ENCODE results near the gene F8. TPM values are rescaled to one million over a fixed set of nuclear protein-coding genes. Genes with fewer than 3 reads are reported as not detected.

F8 gene
- total and polyA plus RNA-seq, 2 of the 4 experiments (the other 2 are of a cell fraction): 1.4 to 1.5 TPM

DNA sequence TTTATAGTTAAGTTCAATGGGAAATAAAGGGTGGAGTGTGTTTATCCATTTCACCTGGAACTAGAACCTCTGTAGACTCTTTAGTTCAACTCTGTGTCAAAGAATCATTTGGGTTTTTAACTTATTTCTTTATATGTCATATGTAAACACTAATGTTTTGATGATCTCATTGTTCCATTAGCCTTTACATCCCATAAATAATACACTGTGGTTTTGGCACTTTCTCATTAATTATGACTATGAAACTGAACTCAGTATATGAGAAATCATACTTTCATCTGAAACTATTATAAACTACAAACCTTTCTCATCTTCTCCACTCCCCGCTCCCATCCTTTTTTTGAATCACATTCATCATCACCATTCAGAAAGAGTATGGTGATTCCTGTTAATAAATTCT, 31.0 kb downstream of the F8 start:
- POLR2A ChIA-PET (ENCODE audit: unreplicated experiment): no interaction called here
- ATAC-seq (ENCODE audit: low read depth): no peak
- H3K18ac ChIP-seq (ENCODE audit: low read depth, low read length): no peak overlapping the region
- H3K4ac ChIP-seq (ENCODE audit: low read depth, low read length): no peak overlapping the region
- H4K8ac ChIP-seq (ENCODE audit: low read depth in 2 of 2, low read length in 2 of 2): no peak overlapping the region
- TF ChIP-seq FOS (IDR thresholded peaks at IDR 0.05; ENCODE audit: low read depth, low read length): no peak
- no peak for TF ChIP-seq CHD1 (IDR thresholded peaks at IDR 0.05; ENCODE audit: low read depth, low read length)
- TF ChIP-seq BHLHE40 (IDR thresholded peaks at IDR 0.05; ENCODE audit: low read depth, low read length): no peak
- TF ChIP-seq SMC3 (IDR thresholded peaks at IDR 0.05; ENCODE audit: low read depth, low read length): no peak
- TF ChIP-seq MAFK (IDR thresholded peaks at IDR 0.05; ENCODE audit: low read depth, low read length): no peak
- no peak for TF ChIP-seq NFE2L2 (IDR thresholded peaks at IDR 0.05; ENCODE audit: low read depth, low read length)
- TF ChIP-seq, protein P1, sequence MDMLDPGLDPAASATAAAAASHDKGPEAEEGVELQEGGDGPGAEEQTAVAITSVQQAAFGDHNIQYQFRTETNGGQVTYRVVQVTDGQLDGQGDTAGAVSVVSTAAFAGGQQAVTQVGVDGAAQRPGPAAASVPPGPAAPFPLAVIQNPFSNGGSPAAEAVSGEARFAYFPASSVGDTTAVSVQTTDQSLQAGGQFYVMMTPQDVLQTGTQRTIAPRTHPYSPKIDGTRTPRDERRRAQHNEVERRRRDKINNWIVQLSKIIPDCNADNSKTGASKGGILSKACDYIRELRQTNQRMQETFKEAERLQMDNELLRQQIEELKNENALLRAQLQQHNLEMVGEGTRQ (IDR thresholded peaks at IDR 0.05; ENCODE audit: low read depth, low read length): no peak
- no peak for TF ChIP-seq RCOR1 (IDR thresholded peaks at IDR 0.05; ENCODE audit: insufficient replicate concordance, low read length)
- TF ChIP-seq MAZ (IDR thresholded peaks at IDR 0.05; ENCODE audit: borderline replicate concordance, low read depth, low read length): no peak
- TF ChIP-seq, protein P2, sequence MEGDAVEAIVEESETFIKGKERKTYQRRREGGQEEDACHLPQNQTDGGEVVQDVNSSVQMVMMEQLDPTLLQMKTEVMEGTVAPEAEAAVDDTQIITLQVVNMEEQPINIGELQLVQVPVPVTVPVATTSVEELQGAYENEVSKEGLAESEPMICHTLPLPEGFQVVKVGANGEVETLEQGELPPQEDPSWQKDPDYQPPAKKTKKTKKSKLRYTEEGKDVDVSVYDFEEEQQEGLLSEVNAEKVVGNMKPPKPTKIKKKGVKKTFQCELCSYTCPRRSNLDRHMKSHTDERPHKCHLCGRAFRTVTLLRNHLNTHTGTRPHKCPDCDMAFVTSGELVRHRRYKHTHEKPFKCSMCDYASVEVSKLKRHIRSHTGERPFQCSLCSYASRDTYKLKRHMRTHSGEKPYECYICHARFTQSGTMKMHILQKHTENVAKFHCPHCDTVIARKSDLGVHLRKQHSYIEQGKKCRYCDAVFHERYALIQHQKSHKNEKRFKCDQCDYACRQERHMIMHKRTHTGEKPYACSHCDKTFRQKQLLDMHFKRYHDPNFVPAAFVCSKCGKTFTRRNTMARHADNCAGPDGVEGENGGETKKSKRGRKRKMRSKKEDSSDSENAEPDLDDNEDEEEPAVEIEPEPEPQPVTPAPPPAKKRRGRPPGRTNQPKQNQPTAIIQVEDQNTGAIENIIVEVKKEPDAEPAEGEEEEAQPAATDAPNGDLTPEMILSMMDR (conservative IDR thresholded peaks at IDR 0.05; ENCODE audit: low read depth, low read length): no peak
- TF ChIP-seq MXI1 (IDR thresholded peaks at IDR 0.05; ENCODE audit: borderline replicate concordance, low read depth, low read length): no peak
- TF ChIP-seq POLR2A (IDR thresholded peaks at IDR 0.05; ENCODE audit: low read depth, low read length): no peak
- TF ChIP-seq RFX5 (IDR thresholded peaks at IDR 0.05; ENCODE audit: low read depth, low read length): no peak
- TF ChIP-seq RAD21 (IDR thresholded peaks at IDR 0.05; ENCODE audit: low read length): no peak
- no peak overlapping the region for H2BK5ac ChIP-seq (ENCODE audit: low read depth, low read length, poor library complexity, severe bottlenecking)
- CTCF ChIA-PET: no interaction called here
- no peak overlapping the region for H3K27ac ChIP-seq (ENCODE audit: insufficient read depth, low read length)
- no peak for DNase-seq
- peaks cover 2% of the 10 kb centered on the region; the same call in 1 of the 2 replicates for H3K9me3 ChIP-seq (ENCODE audit: control insufficient read depth, insufficient read depth, low read length)
- H2BK120ac ChIP-seq (ENCODE audit: low read depth, low read length): no peak overlapping the region
- no peaks in the 10 kb centered on the region for H3K79me1 ChIP-seq (ENCODE audit: low read depth in 1 of 2, low read length in 2 of 2)
- no peak overlapping the region for H2BK20ac ChIP-seq (ENCODE audit: low read depth, low read length)
- H3K23ac ChIP-seq (ENCODE audit: low read depth, low read length): no peak overlapping the region
- H2AK5ac ChIP-seq (ENCODE audit: low read depth, low read length): no peak overlapping the region
- no peak overlapping the region for H3K56ac ChIP-seq (ENCODE audit: extremely low read depth, insufficient read depth, low read length)
- intact Hi-C loops (cut with micrococcal nuclease) (no loop called here), dilution Hi-C loops (cut with HindIII; ENCODE audit: low sequenced_read_pairs, unreplicated experiment) (no loop called here), in situ Hi-C loops (cut with MboI; ENCODE audit: low sequenced_read_pairs) (no loop called here)
- 100% methylated on average over 1 of the region's 1 CpG; no CpG with 5 or more reads in 1 of the 2 experiments for WGBS, 2 experiments (ENCODE audit: extremely low coverage in 2 of 2, insufficient read length in 1 of 2)
- no peak overlapping the region for H2AK9ac ChIP-seq (replicated peaks; ENCODE audit: low read depth, low read length, poor library complexity)
- H2BK15ac ChIP-seq (ENCODE audit: low read depth, low read length): no peak overlapping the region
- BruUV-seq (replicated peaks): no TSS peak
- no peak overlapping the region for H3K4me2 ChIP-seq (ENCODE audit: low read depth, low read length)
- H3K36me3 ChIP-seq (ENCODE audit: control insufficient read depth, insufficient read depth, low read length): no peaks in the 10 kb centered on the region
- H3K27me3 ChIP-seq (ENCODE audit: control insufficient read depth, insufficient read depth, low read length): no peaks in the 10 kb centered on the region
- no peak overlapping the region for H4K91ac ChIP-seq (ENCODE audit: insufficient read depth, low read depth, low read length)
- H4K20me1 ChIP-seq (ENCODE audit: insufficient read depth, low read length): no peaks in the 10 kb centered on the region
- no peak overlapping the region for H2AFZ ChIP-seq (replicated peaks; ENCODE audit: low read length, poor library complexity)
- H3K4me3 ChIP-seq (ENCODE audit: insufficient read depth, low read depth, low read length): no peak overlapping the region
- H3K9ac ChIP-seq (ENCODE audit: low read depth, low read length): no peak overlapping the region
- no peak overlapping the region for H4K5ac ChIP-seq (ENCODE audit: low read depth, low read length)
- H3K4me1 ChIP-seq (ENCODE audit: control insufficient read depth, insufficient read depth, low read length): no peaks in the 10 kb centered on the region
- H3K9me1 ChIP-seq (ENCODE audit: insufficient read depth, low read length): no peaks in the 10 kb centered on the region
- no peak overlapping the region for H3K14ac ChIP-seq (replicated peaks; ENCODE audit: low read depth, low read length)
